GM21528 (cell line): Measurements from ENCODE around the gene NT5C2.

Experiments
- ATAC-seq: cut with Tn5 transposase; IDR thresholded peaks from one replicate; pipeline ENCODE4 v1.9.1; 2021; ENCODE audit warnings: mild to moderate bottlenecking, moderate library complexity; ENCODE audit not compliant: unreplicated experiment, low FRiP score

Gene NT5C2

DNA sequence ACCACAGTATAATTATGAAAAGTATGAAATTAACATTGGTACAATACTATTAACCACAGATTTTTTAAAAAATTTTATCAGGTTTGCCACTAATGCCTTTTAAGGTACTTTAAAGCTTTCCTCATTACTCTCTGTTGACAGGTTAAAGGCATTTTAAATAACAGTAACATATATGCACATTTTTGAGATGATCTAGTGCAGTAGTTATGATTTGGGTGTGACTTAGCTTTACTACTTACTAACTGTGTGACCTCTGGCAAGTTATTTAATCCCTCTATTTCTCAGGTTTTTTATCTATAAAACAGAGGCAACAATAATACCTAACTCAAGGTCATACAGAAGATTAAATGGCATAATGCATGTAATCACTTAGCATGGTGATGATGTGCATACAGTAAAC, 94.8 kb downstream of the NT5C2 start:
- ATAC-seq, result no peak

GRCh38 chr10:103096130-103096529, 96.9 kb downstream of the NT5C2 start:
- no peak for ATAC-seq

- no peak for ATAC-seq
Measured at GRCh38 chr10:103095005-103095404, 98.1 kb downstream of the NT5C2 start.

- ATAC-seq, result no peak
Measured at GRCh38 chr10:103090911-103091310, 102.2 kb downstream of the NT5C2 start.

- ATAC-seq, result no peak
Measured at GRCh38 chr10:103089493-103089892, 103.6 kb downstream of the NT5C2 start.

GRCh38 chr10:103086799-103087198, 106.3 kb downstream of the NT5C2 start:
- no peak for ATAC-seq

DNA sequence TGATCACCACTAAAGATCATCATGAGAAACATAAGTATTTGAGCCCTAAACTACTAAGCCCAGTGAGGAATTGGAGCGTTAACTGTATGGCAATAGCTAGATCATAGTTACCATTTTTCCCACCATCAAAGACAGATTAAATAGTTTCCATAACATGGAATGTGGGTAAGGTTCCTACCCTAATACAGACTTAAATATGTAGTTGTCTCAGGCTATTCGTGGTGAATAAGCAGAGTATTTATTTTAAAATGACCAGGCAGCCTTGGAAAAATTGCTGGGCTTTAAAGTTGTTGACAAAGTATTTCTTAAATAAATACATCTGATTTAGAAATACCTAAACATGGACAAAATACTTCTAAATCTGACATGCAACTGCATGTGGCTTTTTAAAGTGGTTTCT, 106.8 kb downstream of the NT5C2 start:
- ATAC-seq, result no peak

- ATAC-seq, result no peak
Measured at GRCh38 chr10:103083977-103084320, 109.1 kb downstream of the NT5C2 start.

DNA sequence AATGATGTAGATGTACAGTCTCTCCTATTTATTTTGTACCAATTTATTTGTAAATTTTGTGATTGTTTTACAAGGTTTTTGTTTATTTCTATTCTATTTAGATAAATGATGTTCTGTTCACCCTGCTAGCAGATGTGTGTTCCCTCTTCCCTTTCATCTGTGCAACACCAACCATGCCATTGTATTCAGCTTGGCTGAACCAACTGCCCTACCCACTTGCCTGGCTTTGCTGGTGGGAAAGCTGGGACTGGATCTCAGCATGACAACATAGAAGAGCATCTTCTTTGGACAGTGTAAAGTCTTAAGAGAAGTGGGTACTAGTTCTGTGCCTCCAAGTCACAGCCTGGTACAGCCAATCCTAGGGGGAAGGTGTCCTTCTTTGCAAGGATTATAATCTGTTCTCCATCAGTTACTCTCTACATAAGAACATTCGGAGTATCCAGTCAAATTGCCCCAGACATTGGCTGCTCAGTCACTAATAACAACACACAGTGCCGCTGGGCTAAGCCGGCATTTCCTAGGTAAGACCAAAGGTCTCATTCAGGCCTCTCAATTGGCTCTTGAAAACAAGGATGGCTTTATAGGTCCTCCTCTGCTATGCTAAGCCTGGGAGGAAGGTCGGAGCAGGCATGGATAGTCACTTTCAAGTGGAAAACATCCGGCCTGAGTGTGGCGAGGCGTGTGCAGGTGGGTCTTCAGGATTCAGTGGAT, 109.7 kb downstream of the NT5C2 start:
- no peak for ATAC-seq

DNA sequence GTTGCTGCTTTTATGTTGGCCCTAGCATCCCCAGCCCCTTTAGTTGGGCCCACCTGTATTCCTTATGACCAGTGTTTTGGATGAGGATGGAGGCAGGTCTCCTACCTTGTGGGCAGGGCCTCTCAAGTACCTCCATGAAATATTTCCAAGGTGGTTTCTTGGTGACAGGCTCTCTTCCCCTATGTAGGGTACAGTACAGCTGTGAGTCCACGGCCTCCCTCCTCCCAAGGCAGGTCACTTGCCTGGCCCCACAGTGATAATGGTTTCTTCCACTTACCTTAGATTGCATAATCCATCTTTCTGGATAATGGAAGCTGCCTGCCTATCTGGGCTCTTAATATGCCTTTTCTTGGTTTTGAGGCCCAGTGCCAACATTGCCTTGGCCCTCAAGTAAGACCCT, 110.4 kb downstream of the NT5C2 start:
- no peak for ATAC-seq

GRCh38 chr10:103080891-103081581, 112.0 kb downstream of the NT5C2 start:
- no peak for ATAC-seq

DNA sequence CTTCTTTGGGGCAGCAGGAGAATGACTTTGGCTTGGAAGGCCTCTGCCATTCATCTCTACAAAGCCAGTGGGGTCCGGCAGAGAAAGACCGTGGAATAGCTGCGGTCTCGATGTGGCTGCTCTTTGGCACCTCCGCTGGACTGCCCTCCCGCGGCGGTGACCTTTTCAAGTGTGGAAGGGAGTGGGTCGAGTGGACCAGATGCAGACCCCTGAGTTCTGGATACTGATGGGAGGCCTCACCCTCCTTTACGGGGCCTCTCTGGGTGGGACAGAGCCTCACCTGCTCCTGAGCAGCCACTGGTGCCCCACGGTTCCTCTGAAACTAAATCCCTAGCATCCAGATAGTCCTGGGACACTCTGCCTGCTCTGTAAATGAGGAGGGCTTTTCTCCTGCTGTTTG, 113.1 kb downstream of the NT5C2 start:
- no peak for ATAC-seq

DNA sequence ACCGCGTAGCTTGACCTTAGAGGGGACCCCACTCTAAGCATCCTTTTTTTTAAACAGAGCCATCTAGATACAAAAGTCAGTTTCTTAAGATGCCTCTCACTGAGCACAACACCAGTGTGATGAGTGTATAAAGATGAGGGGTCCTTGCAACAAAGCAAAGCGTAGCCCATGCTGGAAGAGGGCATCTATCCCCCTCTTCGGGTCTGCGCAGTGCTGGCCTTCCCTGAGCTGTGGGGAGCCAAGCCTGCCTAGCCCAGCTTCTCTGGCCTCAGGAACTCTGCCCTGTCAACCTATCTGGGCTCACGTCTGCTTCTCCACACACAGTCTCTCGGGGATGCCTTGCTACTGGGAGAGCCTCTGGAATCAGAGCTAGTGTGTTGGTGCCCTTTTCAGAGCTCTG, 114.0 kb downstream of the NT5C2 start:
- ATAC-seq, result no peak

DNA sequence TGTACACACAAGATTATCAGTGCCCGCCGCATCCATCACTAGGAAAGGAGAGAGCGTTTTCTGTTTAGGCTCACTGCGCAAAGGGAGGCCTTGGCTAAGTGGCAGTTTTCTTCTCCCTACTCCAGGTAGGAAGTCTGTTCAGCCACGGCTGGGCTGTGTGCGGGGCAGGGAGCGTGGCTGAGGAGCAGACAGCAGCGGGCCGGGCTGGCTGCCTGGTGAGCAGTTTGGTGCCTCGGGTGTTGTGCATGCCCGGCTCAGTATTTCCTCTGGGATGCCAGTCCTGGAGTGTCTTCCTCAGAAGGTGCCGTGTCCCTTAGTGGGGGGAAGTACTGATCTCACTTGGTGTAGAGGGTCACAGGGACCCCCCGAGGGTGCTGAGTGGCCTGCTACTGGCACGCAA, 114.4 kb downstream of the NT5C2 start:
- no peak for ATAC-seq

GRCh38 chr10:103078309-103078615, 114.8 kb downstream of the NT5C2 start:
- ATAC-seq, result no peak

GRCh38 chr10:103077491-103078308, 115.4 kb downstream of the NT5C2 start:
- no peak for ATAC-seq

DNA sequence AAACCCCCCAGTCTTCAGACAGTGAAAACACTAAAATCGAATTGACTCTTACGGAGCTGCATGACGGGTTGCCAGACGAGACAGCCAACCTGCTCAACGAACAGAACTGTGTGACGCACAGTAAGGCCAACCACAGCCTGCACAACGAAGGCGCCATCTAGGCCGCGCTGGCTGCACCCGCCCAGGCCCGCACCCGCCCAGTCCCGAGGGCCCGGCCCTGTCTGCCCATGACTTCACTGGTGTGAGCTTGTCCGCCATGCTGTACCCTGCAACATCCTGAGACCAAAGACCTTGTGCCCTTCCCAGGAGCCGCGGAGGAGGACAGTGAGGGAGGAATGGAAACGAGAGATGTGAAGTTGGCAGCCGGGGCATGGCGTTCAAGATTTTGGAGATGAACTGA, 116.1 kb downstream of the NT5C2 start:
- ATAC-seq, result no peak

GRCh38 chr10:103072891-103073290, 120.2 kb downstream of the NT5C2 start:
- ATAC-seq, result no peak

- ATAC-seq, result no peak
Measured at GRCh38 chr10:103072276-103072675, 120.8 kb downstream of the NT5C2 start.

DNA sequence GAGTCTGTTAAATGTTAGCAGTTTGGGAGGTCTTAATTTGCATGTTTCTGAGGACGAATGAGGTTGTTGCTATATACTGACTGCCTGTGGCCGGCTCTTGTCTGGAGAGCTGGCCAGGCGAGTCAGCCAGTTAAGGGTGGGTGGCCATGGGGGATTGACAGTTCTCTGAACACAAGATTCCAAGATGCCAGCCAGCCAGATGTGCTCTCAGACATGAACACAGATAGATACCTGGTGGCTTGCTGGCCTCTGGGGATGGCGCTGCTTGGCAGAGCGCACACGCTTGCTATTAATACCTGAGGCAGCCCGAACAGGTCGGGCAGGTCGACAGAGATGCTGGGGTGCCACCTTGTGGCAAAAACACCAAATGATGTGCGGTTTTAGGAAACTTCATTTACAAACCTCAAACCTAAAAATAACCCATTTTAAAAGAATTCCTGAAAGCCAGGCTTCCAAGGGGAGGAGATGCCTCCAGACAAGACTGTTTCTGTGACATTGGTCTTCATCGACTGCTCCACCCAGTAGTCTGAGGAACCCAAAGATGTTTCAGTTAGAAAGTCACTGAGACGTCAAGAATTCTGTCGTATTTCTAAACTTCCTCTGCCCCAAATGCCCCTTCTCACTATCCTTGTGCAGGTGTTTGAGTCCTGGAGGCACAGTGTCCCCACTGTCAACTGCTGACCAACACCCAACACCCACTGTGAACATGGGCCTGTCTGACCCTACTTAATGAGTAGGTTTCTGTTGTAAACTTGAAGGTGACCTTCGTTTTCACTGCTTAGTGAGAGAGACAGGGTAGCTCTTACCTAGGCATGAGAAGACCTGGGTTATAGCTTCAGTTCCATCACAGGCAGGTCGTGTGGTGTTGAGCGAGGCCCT, 123.4 kb downstream of the NT5C2 start:
- ATAC-seq, result peak; percentile 60

DNA sequence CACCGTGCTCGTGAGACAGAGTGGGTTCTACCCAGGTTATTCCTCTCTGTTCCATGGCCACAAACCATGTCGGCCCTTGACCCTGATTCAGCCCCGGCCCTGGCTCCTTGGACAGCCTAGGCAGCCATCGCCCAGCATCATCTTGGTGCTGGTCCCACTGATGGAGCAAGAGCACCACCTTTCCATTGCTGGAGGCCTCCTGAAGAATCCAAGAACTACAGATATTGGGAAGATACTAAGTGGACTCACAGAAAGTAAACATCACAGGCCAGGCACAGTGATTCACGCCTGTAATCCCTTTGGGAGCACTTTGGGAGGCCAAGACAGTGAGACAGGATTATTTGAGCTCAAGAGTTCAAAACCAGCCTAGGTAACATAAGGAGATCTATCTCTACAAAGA, 125.1 kb downstream of the NT5C2 start:
- ATAC-seq, result no peak
